ENCODE measurements around the gene BACE2.
A peak's percentile ranks its signal among the peaks of the same experiment; 100 is the strongest.
"Not testable (repeated sequence)": the region's sequence is repeated elsewhere in the genome, so short reads cannot be mapped to it uniquely, and the experiment has no call there.

Gene BACE2

DNA sequence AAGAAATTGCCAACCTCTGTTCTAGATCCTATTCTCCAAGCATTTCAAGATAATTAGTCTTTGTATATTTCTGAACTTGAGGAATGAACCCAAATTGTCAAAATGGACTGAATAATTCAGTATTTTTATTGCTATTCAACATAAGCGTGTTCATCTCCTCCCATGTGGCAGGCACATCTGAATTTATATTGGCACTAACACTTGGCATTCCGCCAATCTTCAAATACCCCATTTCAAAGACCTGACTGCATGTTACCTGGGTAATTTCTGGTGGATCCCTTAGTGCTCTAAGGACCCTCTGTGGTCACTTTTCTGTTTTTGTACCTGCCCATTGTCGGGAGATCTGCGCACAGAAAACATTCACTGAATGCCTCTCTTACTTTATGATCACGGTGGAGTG, 66.6 kb downstream of the BACE2 start:
- no peak for DNase-seq (ENCODE audit: low read depth)
- H3K4me3 ChIP-seq (replicated peaks; ENCODE audit: low read depth, low read length) = no peak overlapping the region
- TF ChIP-seq, protein P1, sequence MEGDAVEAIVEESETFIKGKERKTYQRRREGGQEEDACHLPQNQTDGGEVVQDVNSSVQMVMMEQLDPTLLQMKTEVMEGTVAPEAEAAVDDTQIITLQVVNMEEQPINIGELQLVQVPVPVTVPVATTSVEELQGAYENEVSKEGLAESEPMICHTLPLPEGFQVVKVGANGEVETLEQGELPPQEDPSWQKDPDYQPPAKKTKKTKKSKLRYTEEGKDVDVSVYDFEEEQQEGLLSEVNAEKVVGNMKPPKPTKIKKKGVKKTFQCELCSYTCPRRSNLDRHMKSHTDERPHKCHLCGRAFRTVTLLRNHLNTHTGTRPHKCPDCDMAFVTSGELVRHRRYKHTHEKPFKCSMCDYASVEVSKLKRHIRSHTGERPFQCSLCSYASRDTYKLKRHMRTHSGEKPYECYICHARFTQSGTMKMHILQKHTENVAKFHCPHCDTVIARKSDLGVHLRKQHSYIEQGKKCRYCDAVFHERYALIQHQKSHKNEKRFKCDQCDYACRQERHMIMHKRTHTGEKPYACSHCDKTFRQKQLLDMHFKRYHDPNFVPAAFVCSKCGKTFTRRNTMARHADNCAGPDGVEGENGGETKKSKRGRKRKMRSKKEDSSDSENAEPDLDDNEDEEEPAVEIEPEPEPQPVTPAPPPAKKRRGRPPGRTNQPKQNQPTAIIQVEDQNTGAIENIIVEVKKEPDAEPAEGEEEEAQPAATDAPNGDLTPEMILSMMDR (IDR thresholded peaks at IDR 0.05; ENCODE audit: low read length, missing control alignments) = no peak

DNA sequence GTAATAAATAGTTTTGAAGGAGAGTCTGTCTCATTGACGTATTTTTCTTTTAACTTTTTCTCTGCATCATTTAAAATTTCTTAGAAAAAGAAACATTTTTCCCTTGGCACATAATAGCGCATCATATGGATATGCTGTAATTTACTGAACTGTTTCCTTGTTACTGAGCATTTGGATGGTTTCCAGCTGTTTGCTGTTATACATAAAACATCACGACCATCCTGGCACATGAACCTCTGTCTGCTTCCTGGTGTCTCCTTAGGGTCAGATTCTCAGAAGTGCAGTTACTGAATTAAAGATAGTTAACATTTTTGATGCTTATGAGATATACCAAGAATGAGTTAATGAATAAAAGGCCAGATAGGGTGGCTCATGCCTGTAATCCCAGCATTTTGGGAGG, 67.2 kb downstream of the BACE2 start:
- TF ChIP-seq, protein P1 (IDR thresholded peaks at IDR 0.05; ENCODE audit: low read length, missing control alignments) = no peak
- peak; percentile 9 for DNase-seq (ENCODE audit: low read depth)

DNA sequence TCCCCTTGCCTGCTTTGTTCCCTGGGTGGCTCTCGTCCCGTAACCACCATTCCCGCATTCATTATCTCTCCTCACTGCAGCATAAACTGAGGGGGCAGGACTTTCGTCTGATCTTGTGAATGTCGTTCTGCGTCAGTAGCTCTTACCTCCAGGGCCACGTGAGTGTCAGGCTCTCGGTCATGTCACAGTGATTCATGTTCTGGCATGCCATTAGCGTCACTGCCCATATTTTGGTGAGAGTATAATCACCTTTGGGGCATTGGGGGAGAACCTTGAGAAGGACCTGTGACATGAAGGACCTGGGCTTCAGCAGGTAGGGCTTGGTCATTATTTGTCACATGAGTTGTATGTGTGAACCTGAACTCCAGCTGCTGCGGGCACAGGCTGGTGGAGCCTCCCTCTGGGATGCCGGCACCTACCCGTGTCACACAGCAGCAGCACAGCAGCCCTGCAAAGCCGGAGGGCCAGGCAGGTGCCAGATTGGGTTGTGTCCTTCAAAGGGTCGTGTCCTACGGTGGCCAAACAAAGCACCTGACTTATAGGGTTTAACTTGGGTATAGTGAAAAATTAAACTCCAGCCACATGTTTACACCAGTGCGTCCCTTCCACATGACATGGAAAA, 68.5 kb downstream of the BACE2 start:
- TF ChIP-seq, protein P1 (IDR thresholded peaks at IDR 0.05; ENCODE audit: low read length, missing control alignments) = no peak
- H3K4me3 ChIP-seq (replicated peaks; ENCODE audit: low read depth, low read length) = no peak overlapping the region
- DNase-seq (ENCODE audit: low read depth) = no peak

More for the DNA sequence above, 67.2 kb downstream of the BACE2 start:
- H3K4me3 ChIP-seq (replicated peaks; ENCODE audit: low read depth, low read length) = no peak overlapping the region

DNA sequence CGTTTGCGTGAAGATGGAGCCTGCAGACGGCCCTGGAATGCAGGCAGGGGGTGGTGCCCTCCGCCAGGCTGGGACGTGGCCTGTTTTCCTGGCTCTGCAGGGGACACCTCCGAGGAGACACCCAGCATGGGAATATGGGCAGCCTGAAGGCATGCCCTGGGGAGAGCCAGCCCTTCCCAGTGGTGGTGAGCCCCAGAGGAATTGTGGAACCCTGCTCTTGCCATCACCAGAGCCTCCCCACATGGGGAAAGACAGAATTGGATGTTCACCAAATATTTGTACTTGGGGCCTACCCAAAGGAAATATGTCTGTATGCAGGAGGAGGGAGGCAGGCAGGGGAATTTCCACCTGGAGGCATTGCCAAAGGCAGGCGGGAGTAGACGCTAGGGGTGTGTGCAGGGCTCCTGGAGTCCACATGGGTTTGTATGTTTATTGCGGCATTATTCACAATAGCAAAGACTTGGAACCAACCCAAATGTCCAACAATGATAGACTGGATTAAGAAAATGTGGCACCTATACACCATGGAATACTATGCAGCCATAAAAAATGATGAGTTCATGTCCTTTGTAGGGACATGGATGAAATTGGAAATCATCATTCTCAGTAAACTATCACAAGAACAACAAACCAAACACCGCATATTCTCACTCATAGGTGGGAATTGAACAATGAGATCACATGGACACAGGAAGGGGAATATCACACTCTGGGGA, 70.3 kb downstream of the BACE2 start:
- peak; percentile 45 for DNase-seq (ENCODE audit: low read depth)
- H3K4me3 ChIP-seq (replicated peaks; ENCODE audit: low read depth, low read length) = not testable (repeated sequence)

DNA sequence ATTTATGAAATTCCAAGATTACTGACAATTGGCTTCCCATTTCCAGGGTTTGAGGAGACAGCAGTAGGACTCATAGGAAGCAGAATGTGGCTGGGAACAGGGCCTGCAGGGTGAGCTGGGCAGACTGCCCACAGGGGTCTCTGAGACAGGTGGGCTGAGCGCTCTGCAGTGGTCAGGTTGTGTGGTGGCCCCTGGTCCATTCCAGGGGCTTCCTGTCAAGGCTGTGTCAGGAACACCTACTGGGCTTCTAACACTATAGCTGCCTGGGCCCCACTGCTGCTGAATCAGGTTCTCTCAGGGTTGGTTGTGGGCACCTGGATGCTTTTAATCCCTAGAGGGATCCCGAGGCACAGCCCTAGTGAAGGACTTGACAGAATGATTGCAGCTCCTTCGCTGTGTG, 72.1 kb downstream of the BACE2 start:
- no peak overlapping the region for H3K4me3 ChIP-seq (replicated peaks; ENCODE audit: low read depth, low read length)
- TF ChIP-seq, protein P1 (IDR thresholded peaks at IDR 0.05; ENCODE audit: low read length, missing control alignments) = no peak
- no peak for DNase-seq (ENCODE audit: low read depth)

DNA sequence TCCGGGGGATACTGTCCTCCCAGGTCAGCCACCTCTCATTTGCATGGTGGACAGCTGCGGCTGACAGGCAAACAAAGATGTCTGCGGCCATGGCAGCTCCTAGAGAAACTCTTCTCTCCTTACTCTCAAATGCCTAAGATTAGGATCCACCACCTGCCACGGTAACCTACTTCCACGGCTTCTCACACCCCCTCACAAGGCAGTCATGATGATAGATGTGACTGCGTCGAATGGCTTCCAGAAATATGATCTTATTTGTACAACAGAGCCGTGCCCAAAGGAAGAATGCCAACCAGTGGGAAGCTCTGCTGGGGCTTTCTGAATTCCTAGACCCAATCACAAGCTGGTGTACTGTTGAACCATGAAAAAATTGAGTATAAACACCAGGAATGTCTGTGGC, 73.4 kb downstream of the BACE2 start:
- TF ChIP-seq, protein P1 (IDR thresholded peaks at IDR 0.05; ENCODE audit: low read length, missing control alignments) = no peak
- H3K4me3 ChIP-seq (replicated peaks; ENCODE audit: low read depth, low read length) = no peak overlapping the region
- no peak for DNase-seq (ENCODE audit: low read depth)

DNA sequence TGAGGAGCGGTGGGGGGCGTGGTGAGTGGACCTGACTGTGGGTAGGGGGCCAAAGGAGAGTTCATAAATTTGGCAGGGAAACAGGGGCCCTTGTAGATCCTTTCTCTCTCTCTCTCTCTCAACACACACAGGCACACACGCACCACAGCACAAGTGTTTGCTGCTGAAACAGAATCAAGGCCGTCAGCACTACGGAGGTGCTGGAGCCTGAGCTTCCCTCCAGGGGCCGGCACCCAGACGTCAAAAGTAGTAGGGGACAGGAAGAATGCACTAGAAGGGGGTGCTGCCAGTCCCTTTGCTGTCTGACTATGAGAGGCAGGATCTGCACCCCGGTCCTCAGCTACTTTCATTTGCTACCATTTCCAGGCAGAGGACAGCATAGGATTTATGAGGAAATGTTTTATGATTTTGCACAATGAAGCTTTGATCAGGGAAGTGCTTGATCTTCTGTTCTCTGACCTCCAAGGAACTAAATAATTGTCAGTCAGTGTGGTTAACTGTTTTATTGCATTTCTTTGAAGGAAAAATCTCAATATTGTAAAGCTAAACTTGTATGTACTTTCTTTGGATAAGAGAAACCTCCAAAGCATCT, 74.4 kb downstream of the BACE2 start:
- H3K4me3 ChIP-seq (replicated peaks; ENCODE audit: low read depth, low read length) = no peak overlapping the region
- DNase-seq (ENCODE audit: low read depth) = no peak
- TF ChIP-seq, protein P1 (IDR thresholded peaks at IDR 0.05; ENCODE audit: low read length, missing control alignments) = no peak

Measured in fibroblast of pulmonary artery (primary cell).